Stimulated activated CD8-positive, alpha-beta memory T cell treated with anti-CD3 and anti-CD28 coated beads, Interleukin-4, amount 100 ng/mL, for 24 hours (primary cell): Measurements from ENCODE around the gene KRTAP4-4.
"Not testable (repeated sequence)": the region's sequence is repeated elsewhere in the genome, so short reads cannot be mapped to it uniquely, and the experiment has no call there.

ENCODE experiments used
- DNase-seq: peaks from one replicate; pipeline ENCODE4 v3.0.0-alpha.2; 2020; ENCODE audit warnings: low read depth

Gene KRTAP4-4

GRCh38 chr17:41160648-41161047 lies at the start of gene KRTAP4-4:
TSS of gene KRTAP4-4 (minus strand) at chr17:41160748. CDS start at chr17:41160691, 57 bp downstream.
- DNase-seq, result no peak

- DNase-seq, result no peak
Measured at GRCh38 chr17:41199421-41200078, 39.0 kb upstream of the KRTAP4-4 start.

- DNase-seq, result no peak
Measured at GRCh38 chr17:41196068-41196467, 35.5 kb upstream of the KRTAP4-4 start.

- DNase-seq, result no peak
Measured at GRCh38 chr17:41190328-41190727, 29.8 kb upstream of the KRTAP4-4 start.

GRCh38 chr17:41189837-41190318 lies 29.3 kb upstream of the KRTAP4-4 start, which contains the start of gene KRTAP9-1:
TSS of gene KRTAP9-1 (plus strand) at chr17:41189887. CDS start at chr17:41189887, 0 bp downstream.
- DNase-seq, result not testable (repeated sequence)

- DNase-seq, result no peak
Measured at GRCh38 chr17:41186872-41187271, 26.3 kb upstream of the KRTAP4-4 start.

GRCh38 chr17:41185001-41185400 lies 24.5 kb upstream of the KRTAP4-4 start:
- no peak for DNase-seq

- DNase-seq, result no peak
Measured at GRCh38 chr17:41184480-41184961, 24.0 kb upstream of the KRTAP4-4 start, which contains the start of gene KRTAP4-1. TSS of gene KRTAP4-1 (minus strand) at chr17:41184911. CDS start at chr17:41184854, 57 bp downstream.

GRCh38 chr17:41178843-41179616 lies 18.5 kb upstream of the KRTAP4-4 start:
- DNase-seq, result no peak

- no peak for DNase-seq
Measured at GRCh38 chr17:41178341-41178740, 17.8 kb upstream of the KRTAP4-4 start.

GRCh38 chr17:41177727-41178271 lies 17.3 kb upstream of the KRTAP4-4 start, which contains the start of gene KRTAP4-2:
TSS of gene KRTAP4-2 (minus strand) at chr17:41178221. CDS start at chr17:41178164, 57 bp downstream.
- DNase-seq, result no peak

GRCh38 chr17:41176744-41177387 lies 16.3 kb upstream of the KRTAP4-4 start:
- no peak for DNase-seq

- no peak for DNase-seq
Measured at GRCh38 chr17:41171886-41172285, 11.3 kb upstream of the KRTAP4-4 start.

GRCh38 chr17:41168121-41168520 lies 7.6 kb upstream of the KRTAP4-4 start, which contains the start of gene KRTAP4-3:
TSS of gene KRTAP4-3 (minus strand) at chr17:41168221. CDS start at chr17:41168172, 49 bp downstream.
- DNase-seq, result no peak

- DNase-seq, result no peak
Measured at GRCh38 chr17:41167561-41167960, 7.0 kb upstream of the KRTAP4-4 start.

GRCh38 chr17:41163828-41164227 lies 3.3 kb upstream of the KRTAP4-4 start:
- no peak for DNase-seq

GRCh38 chr17:41160190-41160589 lies 358 bp downstream of the KRTAP4-4 start:
- DNase-seq, result not testable (repeated sequence)

- no peak for DNase-seq
Measured at GRCh38 chr17:41153856-41154255, 6.7 kb downstream of the KRTAP4-4 start.

- no peak for DNase-seq
Measured at GRCh38 chr17:41151525-41151924, 9.0 kb downstream of the KRTAP4-4 start.

- DNase-seq, result no peak
Measured at GRCh38 chr17:41150026-41150425, 10.5 kb downstream of the KRTAP4-4 start.

GRCh38 chr17:41149652-41149985 lies 10.9 kb downstream of the KRTAP4-4 start, which contains the start of gene KRTAP4-5:
TSS of gene KRTAP4-5 (minus strand) at chr17:41149825. CDS start at chr17:41149767, 58 bp downstream.
- no peak for DNase-seq
